A549 (cell line): ENCODE data around the gene ITM2B. TPM values are rescaled to one million over a fixed set of nuclear protein-coding genes. Genes with fewer than 3 reads are reported as not detected.

Experiments used
- ATAC-seq, 2 experiments: fragments of 200-7000 bp in 1 of 2; fragments of >200 bp in 1 of 2; cut with Nextera tagmentation in 1 of 2; cut with Tn5 transposase in 1 of 2; 3 replicates each; pipeline versions ENCODE4 v1.8.0 to v1.9.1; 2018 to 2020; ENCODE audit warnings: mild to moderate bottlenecking in 1 of 2, moderate library complexity in 1 of 2
- CTCF ChIA-PET: fragments of 300-600 bp; sonication (Branson Sonifier 250); formaldehyde crosslinking; extraction: SDS; loops from one replicate; lab custom pipeline; 2021; ENCODE audit warnings: antibody characterized with exemption, inconsistent platforms; lab: Yijun Ruan, JAX
- POLR2A ChIA-PET: fragments of 350-600 bp; formaldehyde crosslinking; extraction: SDS; loops from one replicate; lab custom pipeline; 2021; ENCODE audit warnings: antibody characterized with exemption, inconsistent platforms; lab: Yijun Ruan, JAX
- DNase-seq, 2 experiments: peaks; one replicate each; pipeline versions ENCODE4 v3.0.0 to v3.0.0-alpha.2; 2011 to 2016; ENCODE audit warnings: low read depth in 1 of 2, low spot score in 1 of 2
- FAIRE-seq: peaks from 2 replicates; lab custom pipeline; 2011; peaks lifted over from hg19 to GRCh38; lab: Jason Lieb, UNC
- H3K27ac ChIP-seq, 2 experiments: fragments of >200 bp; sonication (Bioruptor Twin); formaldehyde crosslinking; 3 replicates each; pipeline ENCODE4 v1.5.1; 2016 to 2017
- H3K4me1 ChIP-seq: fragments of >200 bp; sonication (Bioruptor Twin); formaldehyde crosslinking; 3 replicates; pipeline ENCODE4 v1.6.1; 2016
- H3K4me2 ChIP-seq: fragments of >200 bp; sonication (Bioruptor Twin); formaldehyde crosslinking; 3 replicates; pipeline ENCODE4 v1.6.1; 2016
- H3K4me3 ChIP-seq: fragments of >200 bp; sonication (Bioruptor Twin); formaldehyde crosslinking; 3 replicates; pipeline ENCODE4 v1.5.1; 2016
- H3K9me3 ChIP-seq: fragments of >200 bp; sonication (Bioruptor Twin); formaldehyde crosslinking; 3 replicates; pipeline ENCODE4 v1.6.1; 2016
- BCL3 ChIP-seq: fragments of >200 bp; sonication (Bioruptor Twin); formaldehyde crosslinking; IDR thresholded peaks from 3 replicates; pipeline ENCODE4 v1.6.1; 2016
- EP300 ChIP-seq, 2 experiments: fragments of >200 bp; sonication (Bioruptor Twin); formaldehyde crosslinking; IDR thresholded peaks; 2 replicates in 1 of 2; 3 replicates in 1 of 2; pipeline ENCODE4 v1.6.1; 2016 to 2017
- FOSB ChIP-seq: fragments of 250-450 bp; sonication (Bioruptor Pico); IDR thresholded peaks from 2 replicates; pipeline ENCODE4 v1.5.0; 2020; ENCODE audit warnings: mild to moderate bottlenecking, moderate library complexity
- HOXA7 ChIP-seq: fragments of 250-450 bp; sonication (Bioruptor Pico); IDR thresholded peaks from 2 replicates; pipeline ENCODE4 v1.5.0; 2020; ENCODE audit warnings: mild to moderate bottlenecking, moderate library complexity
- HOXB5 ChIP-seq: fragments of 250-450 bp; sonication (Bioruptor Pico); IDR thresholded peaks from 2 replicates; pipeline ENCODE4 v1.5.0; 2020; ENCODE audit warnings: mild to moderate bottlenecking, moderate library complexity
- KDM5A ChIP-seq: fragments of 200-600 bp; sonication (generic); IDR thresholded peaks from 2 replicates; pipeline ENCODE4 v1.6.1; 2016; ENCODE audit warnings: antibody characterized with exemption, mild to moderate bottlenecking
- NPAS2 ChIP-seq: fragments of 250-450 bp; sonication (Bioruptor Pico); IDR thresholded peaks from 2 replicates; pipeline ENCODE4 v1.8.0; 2022; ENCODE audit warnings: mild to moderate bottlenecking, moderate library complexity, borderline replicate concordance
- RARB ChIP-seq: fragments of 250-450 bp; sonication (Bioruptor Pico); IDR thresholded peaks from 2 replicates; pipeline ENCODE4 v1.8.0; 2021; ENCODE audit warnings: mild to moderate bottlenecking, moderate library complexity
- RCOR1 ChIP-seq: fragments of 150-350 bp; IDR thresholded peaks from 2 replicates; pipeline ENCODE4 v1.6.1; 2014; ENCODE audit warnings: antibody characterized with exemption, low read length, low read depth
- REST ChIP-seq: fragments of 200-600 bp; sonication (generic); IDR thresholded peaks from 2 replicates; pipeline ENCODE4 v1.6.1; 2016; ENCODE audit warnings: antibody characterized with exemption, mild to moderate bottlenecking, moderate library complexity
- ZC3H11A ChIP-seq: fragments of 450-650 bp; IDR thresholded peaks from 2 replicates; pipeline ENCODE4 v1.6.1; 2014; ENCODE audit warnings: antibody characterized with exemption, mild to moderate bottlenecking
- ZFP36 ChIP-seq: fragments of 450-650 bp; IDR thresholded peaks from 2 replicates; pipeline ENCODE4 v1.6.1; 2014; ENCODE audit warnings: borderline replicate concordance; ENCODE audit not compliant: partially characterized antibody
- ZNF302 ChIP-seq: fragments of 250-450 bp; sonication (Bioruptor Pico); IDR thresholded peaks from 2 replicates; pipeline ENCODE4 v1.9.0; 2021; ENCODE audit warnings: inconsistent platforms, mild to moderate bottlenecking, moderate library complexity
- ZSCAN20 ChIP-seq: fragments of 250-450 bp; sonication (Bioruptor Pico); IDR thresholded peaks from 2 replicates; pipeline ENCODE4 v1.8.0; 2022; ENCODE audit warnings: mild to moderate bottlenecking, moderate library complexity
- WGBS: methylation state at CpG from one replicate; pipeline ENCODE4 v1.1.6; 2017; ENCODE audit errors: missing lambda C conversion rate; 5-methylcytosine and 5-hydroxymethylcytosine counted together
- polyA plus RNA-seq, 4 experiments: library from polyadenylated mRNA; depleted of rRNA in 3 of 4; stranded (reverse); fragments of >200 nt; fragmentation: RNase III in 1 of 4; extraction: RNeasy Plus Mini Kit Qiagen cat#74134 plus additional on column Dnase treatment in 1 of 4; gene quantifications; 2 replicates in 3 of 4; 3 replicates in 1 of 4; pipeline ENCODE4 v1.2.3, GENCODE V29; 2011 to 2017
- TF ChIP-seq, protein P1 (sequence below): fragments of 150-350 bp; IDR thresholded peaks from 2 replicates; pipeline ENCODE4 v1.6.1; 2014; ENCODE audit warnings: low read depth, mild to moderate bottlenecking, low read length
- TF ChIP-seq, protein P2 (sequence below): IDR thresholded peaks from 2 replicates; pipeline ENCODE4 v1.6.1; 2012; ENCODE audit warnings: low read depth, borderline replicate concordance

ITM2B gene
- polyA plus RNA-seq, 2 of the 4 experiments (the other 2 are of a cell fraction), result 116 to 226 TPM

DNA sequence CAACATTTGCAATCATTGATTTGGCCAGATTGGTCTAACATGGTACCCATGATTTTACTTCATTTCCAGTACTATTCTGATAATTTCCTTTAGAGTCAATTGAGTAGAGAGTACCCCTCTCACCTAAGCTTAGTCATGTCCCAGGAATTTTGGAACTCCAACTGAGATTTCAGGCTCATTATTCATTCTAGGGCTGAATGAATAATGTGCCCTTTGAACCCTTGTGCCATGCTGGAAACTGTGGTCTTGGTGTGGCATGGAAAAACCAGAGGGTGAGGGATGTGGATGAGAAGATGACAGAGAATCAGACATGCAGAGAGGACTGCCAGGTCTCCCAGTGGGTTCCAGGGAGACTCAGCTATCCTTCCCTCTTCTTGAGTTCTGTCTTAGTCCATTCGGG is 30.2 kb downstream of the ITM2B start:
- no peak overlapping the region for H3K27ac ChIP-seq
- ChIA-PET POLR2A (no interaction called here), CTCF (no interaction called here)
- no peak for ATAC-seq
- no peak for TF ChIP-seq NPAS2
- TF ChIP-seq KDM5A, result no peak
- TF ChIP-seq REST, result no peak
- no peak for TF ChIP-seq HOXA7 (CRISPR knock-in tag)
- no peak for TF ChIP-seq BCL3
- FAIRE-seq, result no peak
- H3K4me2 ChIP-seq, result no peak overlapping the region
- peaks cover 7% of the 10 kb centered on the region; the same call in 2 of the 3 replicates for H3K4me1 ChIP-seq
- DNase-seq, result no peak
- H3K9me3 ChIP-seq, result no peaks in the 10 kb centered on the region
- no peak overlapping the region for H3K4me3 ChIP-seq
- WGBS, result 79% methylated on average over 1 of the region's 1 CpG

GRCh38 chr13:48264058-48264457 is 31.1 kb downstream of the ITM2B start:
- POLR2A ChIA-PET, result no interaction called here
- no peak for ATAC-seq
- WGBS, result 88% methylated on average over 2 of the region's 2 CpGs

More at GRCh38 chr13:48264058-48264457, 31.1 kb downstream of the ITM2B start:
- CTCF ChIA-PET, result no interaction called here
- Histone ChIP-seq H3K27ac (no peak overlapping the region), H3K4me3 (no peak overlapping the region)
- no peak for DNase-seq
- FAIRE-seq, result no peak
- TF ChIP-seq ZC3H11A (no peak), RARB (CRISPR knock-in tag) (no peak), EP300 (IDR thresholded peaks at IDR 0.05) (no peak), FOSB (CRISPR knock-in tag) (no peak), ZSCAN20 (no peak), REST (no peak), RCOR1 (no peak), ZNF302 (CRISPR knock-in tag) (no peak), HOXB5 (no peak), ZFP36 (no peak)
- TF ChIP-seq, protein P1, sequence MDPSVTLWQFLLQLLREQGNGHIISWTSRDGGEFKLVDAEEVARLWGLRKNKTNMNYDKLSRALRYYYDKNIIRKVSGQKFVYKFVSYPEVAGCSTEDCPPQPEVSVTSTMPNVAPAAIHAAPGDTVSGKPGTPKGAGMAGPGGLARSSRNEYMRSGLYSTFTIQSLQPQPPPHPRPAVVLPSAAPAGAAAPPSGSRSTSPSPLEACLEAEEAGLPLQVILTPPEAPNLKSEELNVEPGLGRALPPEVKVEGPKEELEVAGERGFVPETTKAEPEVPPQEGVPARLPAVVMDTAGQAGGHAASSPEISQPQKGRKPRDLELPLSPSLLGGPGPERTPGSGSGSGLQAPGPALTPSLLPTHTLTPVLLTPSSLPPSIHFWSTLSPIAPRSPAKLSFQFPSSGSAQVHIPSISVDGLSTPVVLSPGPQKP, result no peak
- TF ChIP-seq, protein P2, sequence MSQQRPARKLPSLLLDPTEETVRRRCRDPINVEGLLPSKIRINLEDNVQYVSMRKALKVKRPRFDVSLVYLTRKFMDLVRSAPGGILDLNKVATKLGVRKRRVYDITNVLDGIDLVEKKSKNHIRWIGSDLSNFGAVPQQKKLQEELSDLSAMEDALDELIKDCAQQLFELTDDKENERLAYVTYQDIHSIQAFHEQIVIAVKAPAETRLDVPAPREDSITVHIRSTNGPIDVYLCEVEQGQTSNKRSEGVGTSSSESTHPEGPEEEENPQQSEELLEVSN, result no peak
- TF ChIP-seq, all 56 proteins: peak for 0
- H3K9me3 ChIP-seq, result no peaks in the 10 kb centered on the region
- H3K4me1 ChIP-seq, result peaks cover 4% of the 10 kb centered on the region; the same call in 2 of the 3 replicates
- no peak overlapping the region for H3K4me2 ChIP-seq
